T-cell (primary cell): ENCODE data around the gene WIPF2. TPM values are rescaled to one million over a fixed set of nuclear protein-coding genes. Genes with fewer than 3 reads are reported as not detected.

Experiments
- ATAC-seq, 4 experiments: fragments of 200-7000 bp in 3 of 4; fragments of 150-1000 bp in 1 of 4; cut with Tn5 transposase; replicated peaks in 1 of 4; 1 replicate in 3 of 4; 2 replicates in 1 of 4; pipeline ENCODE4 v1.10.0; 2021; ENCODE audit warnings: moderate library complexity in 3 of 4, mild to moderate bottlenecking in 2 of 4, moderate number of reproducible peaks in 1 of 4
- CTCF ChIA-PET, 2 donors: fragments of 300-600 bp; sonication (Branson Sonifier 250); formaldehyde crosslinking; loops; one replicate each; lab custom pipeline; 2022; ENCODE audit warnings: antibody characterized with exemption in 2 of 2; lab: Charles Lee
- POLR2A ChIA-PET, 2 donors: fragments of 300-600 bp; sonication (Branson Sonifier 250); formaldehyde crosslinking; loops; one replicate each; lab custom pipeline; 2022; ENCODE audit warnings: antibody characterized with exemption in 2 of 2; lab: Charles Lee
- DNase-seq, 35 experiments: peaks; one replicate each; pipeline versions ENCODE4 v3.0.0 to v3.0.0-alpha.2; 2013 to 2023
- H3K27ac ChIP-seq: one replicate; pipeline ENCODE4 v1.5.1; 2013; ENCODE audit warnings: low read length
- H3K27me3 ChIP-seq, 2 experiments: replicated peaks in 1 of 2; 1 replicate in 1 of 2; 2 replicates in 1 of 2; pipeline versions ENCODE4 v1.6.1 to v1.7.0; 2013; ENCODE audit warnings: low read length in 1 of 2, mixed read lengths in 1 of 2; ENCODE audit not compliant: control insufficient read depth in 2 of 2, insufficient read depth in 2 of 2; ENCODE audit errors: extremely low read depth in 1 of 2
- H3K36me3 ChIP-seq, 2 donors: 1 replicate in 1 of 2; 2 replicates in 1 of 2; pipeline versions ENCODE4 v1.6.1 to v1.7.0; 2013; ENCODE audit warnings: low read length in 1 of 2; ENCODE audit not compliant: control insufficient read depth in 2 of 2, insufficient read depth in 1 of 2; ENCODE audit errors: extremely low read depth in 1 of 2
- H3K4me1 ChIP-seq, 2 experiments: 1 replicate in 1 of 2; 2 replicates in 1 of 2; pipeline versions ENCODE4 v1.6.1 to v1.7.0; 2013; ENCODE audit warnings: low read length in 2 of 2, mixed read lengths in 1 of 2; ENCODE audit not compliant: insufficient read depth in 2 of 2, control insufficient read depth in 1 of 2; ENCODE audit errors: extremely low read depth in 1 of 2
- H3K4me3 ChIP-seq, 2 donors: 1 replicate in 1 of 2; 2 replicates in 1 of 2; pipeline versions ENCODE4 v1.5.1 to v1.7.0; 2013; ENCODE audit warnings: mild to moderate bottlenecking in 2 of 2, low read length in 1 of 2, moderate library complexity in 1 of 2; ENCODE audit not compliant: control insufficient read depth in 1 of 2; ENCODE audit errors: extremely low read depth in 1 of 2
- H3K9me3 ChIP-seq: 2 replicates; pipeline ENCODE4 v1.7.0; 2013
- H3K27ac Mint-ChIP-seq, 2 donors: one replicate each; pipeline ENCODE4 v1.8.0; 2020 to 2021; ENCODE audit warnings: mild to moderate bottlenecking in 2 of 2, mixed read lengths in 2 of 2
- H3K27me3 Mint-ChIP-seq, 2 donors: one replicate each; pipeline ENCODE4 v1.8.0; 2021 to 2022; ENCODE audit warnings: mixed read lengths in 2 of 2
- H3K36me3 Mint-ChIP-seq: one replicate; pipeline ENCODE4 v1.8.0; 2021; ENCODE audit warnings: mixed read lengths
- H3K4me1 Mint-ChIP-seq, 3 donors: one replicate each; pipeline ENCODE4 v1.8.0; 2020 to 2022; ENCODE audit warnings: mixed read lengths in 3 of 3, mild to moderate bottlenecking in 1 of 3
- H3K4me3 Mint-ChIP-seq, 3 donors: one replicate each; pipeline ENCODE4 v1.8.0; 2020 to 2022; ENCODE audit warnings: mild to moderate bottlenecking in 3 of 3, mixed read lengths in 3 of 3, moderate library complexity in 3 of 3
- H3K9me3 Mint-ChIP-seq, 3 donors: one replicate each; pipeline ENCODE4 v1.8.0; 2020 to 2022; ENCODE audit warnings: mixed read lengths in 3 of 3
- WGBS: methylation state at CpG from one replicate; pipeline ENCODE4 v1.1.5; 2013; ENCODE audit warnings: missing lambda C conversion rate; ENCODE audit not compliant: insufficient coverage; 5-methylcytosine and 5-hydroxymethylcytosine counted together
- total RNA-seq, 35 experiments: library from RNA in 6 of 35; stranded (reverse) in 6 of 35; fragments of 120-200 nt in 1 of 35; gene quantifications; one replicate each; pipeline versions ENCODE4 v1.2.1 to v1.2.4 and lab custom pipeline; 2013 to 2026

Gene WIPF2
- total RNA-seq, 5 donors from 2014 or later (not counting 1 experiment from before 2014, with no cell fraction given), result 23.1 to 42.1 (median 32.1) TPM

- CTCF ChIA-PET, result interaction anchor here in 1 of 2 donors (0.7 to 1.2 kb wide), 5 partner anchors 19 to 276 kb away, joined by 3 to 5 read pairs (median 3); partner anchors contain the start of gene WIPF2
- POLR2A ChIA-PET, result interaction anchor here in 1 of 2 donors (0.5 kb wide), 1 partner anchor 192 kb away, joined by 3 read pairs; no protein-coding TSS in a partner anchor
- H3K27me3 Mint-ChIP-seq, result no peaks in the 10 kb centered on the region
- peak; percentile 93 to 100 (median 99) for DNase-seq
- H3K4me3 Mint-ChIP-seq, result peak within 1 kb of the TSS; percentile 94 to 99 (median 97)
- Histone ChIP-seq H3K27me3 (no peaks in the 10 kb centered on the region), H3K4me3 (peak within 1 kb of the TSS; percentile 53 to 81), H3K27ac (peak within 1 kb of the TSS; percentile 6), H3K36me3 (peaks cover 0 to 2% of the 10 kb centered on the region in 2 donors), H3K4me1 (peaks cover 3 to 20% of the 10 kb centered on the region in 2 experiments), H3K9me3 (no peaks in the 10 kb centered on the region)
- H3K36me3 Mint-ChIP-seq, result no peaks in the 10 kb centered on the region
- peak; percentile 94 to 97 (median 96) for ATAC-seq
- peak within 1 kb of the TSS; percentile 81 to 95 for H3K27ac Mint-ChIP-seq
- no peaks in the 10 kb centered on the region for H3K9me3 Mint-ChIP-seq
- WGBS, result under 1% methylated on average over 36 of the region's 47 CpGs
- peaks cover 28 to 38% (median 32%) of the 10 kb centered on the region in 3 donors for H3K4me1 Mint-ChIP-seq
Observed at GRCh38 chr17:40287494-40288369, 68.6 kb downstream of the WIPF2 start, which contains the start of gene CDC6. Gene CDC6, plus strand, starts transcription at chr17:40287879. Its CDS starts 1,542 bp downstream, at chr17:40289421.

- Mint-ChIP-seq H3K27me3 (no peaks in the 10 kb centered on the region), H3K27ac (no peak overlapping the region), H3K9me3 (no peaks in the 10 kb centered on the region), H3K4me3 (no peak overlapping the region), H3K36me3 (peaks cover 3% of the 10 kb centered on the region), H3K4me1 (peaks cover 17 to 20% (median 20%) of the 10 kb centered on the region in 3 donors)
- 42% methylated on average over 2 of the region's 4 CpGs for WGBS
- ChIA-PET POLR2A (interaction anchor here in 1 of 2 donors (0.9 kb wide), 1 partner anchor 16 kb away, joined by 7 read pairs; no protein-coding TSS in a partner anchor), CTCF (interaction anchor here in 1 of 2 donors (0.7 to 0.8 kb wide), 2 partner anchors 27 to 88 kb away, joined by 3 read pairs; no protein-coding TSS in a partner anchor)
- no peak overlapping the region for H3K27ac ChIP-seq
- peaks cover 3 to 16% of the 10 kb centered on the region in 2 experiments for H3K4me1 ChIP-seq
- DNase-seq, result peak in 13 of 35 experiments; percentile 15 to 70 (median 33)
- no peak overlapping the region for H3K4me3 ChIP-seq
- no peaks in the 10 kb centered on the region for H3K9me3 ChIP-seq
- no peak for ATAC-seq
- no peaks in the 10 kb centered on the region for H3K36me3 ChIP-seq
- no peaks in the 10 kb centered on the region for H3K27me3 ChIP-seq
Observed at GRCh38 chr17:40290629-40291280, 71.7 kb downstream of the WIPF2 start.

- H3K27ac Mint-ChIP-seq, result no peak overlapping the region
- Histone ChIP-seq H3K4me3 (no peak overlapping the region), H3K9me3 (no peaks in the 10 kb centered on the region), H3K36me3 (no peaks in the 10 kb centered on the region), H3K4me1 (peaks cover 3 to 16% of the 10 kb centered on the region in 2 experiments), H3K27ac (no peak overlapping the region), H3K27me3 (no peaks in the 10 kb centered on the region)
- peaks cover 17 to 20% (median 20%) of the 10 kb centered on the region in 3 donors for H3K4me1 Mint-ChIP-seq
- ATAC-seq (no peak), DNase-seq (no peak)
- ChIA-PET POLR2A (no interaction called here), CTCF (interaction anchor here in 1 of 2 donors (0.9 kb wide), 1 partner anchor 18 kb away, joined by 3 read pairs; no protein-coding TSS in a partner anchor)
- no peak overlapping the region for H3K4me3 Mint-ChIP-seq
- H3K9me3 Mint-ChIP-seq, result no peaks in the 10 kb centered on the region
- H3K36me3 Mint-ChIP-seq, result peaks cover 7% of the 10 kb centered on the region
- no peaks in the 10 kb centered on the region for H3K27me3 Mint-ChIP-seq
- 100% methylated on average over 1 of the region's 2 CpGs for WGBS
Observed at GRCh38 chr17:40291281-40291664, 72.2 kb downstream of the WIPF2 start.

- ATAC-seq (no peak), DNase-seq (no peak)
- CTCF ChIA-PET, result interaction anchor here (0.5 to 1.3 kb wide), 5 partner anchors 8 to 1355 kb away, joined by 3 to 7 read pairs (median 3); no protein-coding TSS in a partner anchor
- H3K27me3 Mint-ChIP-seq, result no peaks in the 10 kb centered on the region
- no peak overlapping the region for H3K27ac ChIP-seq
- H3K36me3 Mint-ChIP-seq, result peaks cover 7% of the 10 kb centered on the region
- peaks cover 6 to 9% (median 6%) of the 10 kb centered on the region in 3 donors for H3K4me1 Mint-ChIP-seq
- no peaks in the 10 kb centered on the region for H3K9me3 ChIP-seq
- no peaks in the 10 kb centered on the region for H3K27me3 ChIP-seq
- H3K4me3 Mint-ChIP-seq, result no peak overlapping the region
- no peaks in the 10 kb centered on the region for H3K9me3 Mint-ChIP-seq
- POLR2A ChIA-PET, result interaction anchor here (0.6 to 0.9 kb wide), 3 partner anchors 14 to 476 kb away, joined by 3 to 7 read pairs (median 7); no protein-coding TSS in a partner anchor
- no peak overlapping the region for H3K27ac Mint-ChIP-seq
- no peak overlapping the region for H3K4me3 ChIP-seq
- peaks cover 2 to 5% of the 10 kb centered on the region in 2 experiments for H3K4me1 ChIP-seq
- WGBS, result no CpG with 5 or more reads among the region's 1 CpG
- no peaks in the 10 kb centered on the region for H3K36me3 ChIP-seq
Observed at GRCh38 chr17:40293363-40293762, 74.3 kb downstream of the WIPF2 start.

GRCh38 chr17:40295488-40296436 is 76.7 kb downstream of the WIPF2 start:
- Mint-ChIP-seq H3K27me3 (no peaks in the 10 kb centered on the region), H3K4me1 (no peaks in the 10 kb centered on the region), H3K4me3 (no peak overlapping the region), H3K36me3 (peaks cover 7% of the 10 kb centered on the region), H3K27ac (no peak overlapping the region), H3K9me3 (no peaks in the 10 kb centered on the region)
- DNase-seq (no peak), ATAC-seq (no peak)
- 90% methylated on average over 1 of the region's 5 CpGs for WGBS
- H3K9me3 ChIP-seq, result no peaks in the 10 kb centered on the region
- no peak overlapping the region for H3K4me3 ChIP-seq
- CTCF ChIA-PET, result interaction anchor here (0.5 to 0.7 kb wide), 3 partner anchors 12 to 75 kb away, joined by 3 to 6 read pairs (median 3); no protein-coding TSS in a partner anchor
- no peaks in the 10 kb centered on the region for H3K36me3 ChIP-seq
- H3K27ac ChIP-seq, result no peak overlapping the region
- POLR2A ChIA-PET, result no interaction called here
- no peaks in the 10 kb centered on the region for H3K4me1 ChIP-seq
- H3K27me3 ChIP-seq, result no peaks in the 10 kb centered on the region
